HCT116 (cell line): ENCODE results near the gene UGDH. TPM values are rescaled to one million over a fixed set of nuclear protein-coding genes. Genes with fewer than 3 reads are reported as not detected.

Experiments used
- ATAC-seq: fragments of 200-7000 bp; cut with Tn5 transposase; 2 replicates; pipeline ENCODE4 v1.9.1; 2020; ENCODE audit warnings: mild to moderate bottlenecking, moderate library complexity
- BruUV-seq: library from RNA; stranded (reverse); fragments of 400-500 nt; replicated peaks from 2 replicates; lab custom pipeline; 2021; lab: Mats Ljungman, UMichigan
- CTCF ChIA-PET: fragments of 300-600 bp; sonication (Branson Sonifier 250); formaldehyde crosslinking; loops from one replicate; lab custom pipeline; 2021; ENCODE audit warnings: antibody characterized with exemption; lab: Charles Lee
- POLR2A ChIA-PET: fragments of 300-600, 350-600 bp; sonication (Branson Sonifier 250); formaldehyde crosslinking; loops from one replicate; lab custom pipeline; 2021; ENCODE audit warnings: antibody characterized with exemption; lab: Charles Lee
- RAD21 ChIA-PET, 2 experiments: fragments of 300-600 bp; sonication (Branson Sonifier 250); formaldehyde crosslinking; loops; one replicate each; lab custom pipeline; 2023; ENCODE audit warnings: low total read pairs in 2 of 2; ENCODE audit not compliant: uncharacterized antibody in 2 of 2, unreplicated experiment in 2 of 2, low non-redundant PET in 1 of 2; lab: Charles Lee
- DNase-seq: peaks from one replicate; pipeline ENCODE4 v3.0.0-alpha.2; 2010; ENCODE audit warnings: low read depth, low spot score
- H2AFZ ChIP-seq: fragments of 200-600 bp; shearing (Covaris generic), sonication (generic); 2 replicates; pipeline ENCODE4 v1.6.1; 2017; ENCODE audit warnings: low read depth, mixed run types, mixed read lengths, antibody characterized with exemption, low read length; ENCODE audit not compliant: poor library complexity, severe bottlenecking
- H3K27ac ChIP-seq: 2 replicates; pipeline ENCODE4 v1.5.1; 2012; ENCODE audit warnings: low read depth, low read length
- H3K27me3 ChIP-seq: fragments of 200-600 bp; sonication (generic); 2 replicates; pipeline ENCODE4 v1.6.1; 2016; ENCODE audit warnings: mixed run types, low read length, mixed read lengths; ENCODE audit not compliant: insufficient read depth
- H3K36me3 ChIP-seq, 2 experiments: fragments of 200-500 bp in 1 of 2; fragments of 200-600 bp in 1 of 2; sonication (Bioruptor generic) in 1 of 2; sonication (generic) in 1 of 2; 2 replicates each; pipeline versions ENCODE4 v1.5.1 to v1.6.1; 2014 to 2016; ENCODE audit warnings: low read length in 2 of 2, inconsistent platforms in 1 of 2, mixed read lengths in 1 of 2, mixed run types in 1 of 2; ENCODE audit not compliant: insufficient read depth in 2 of 2, control insufficient read depth in 1 of 2
- H3K4me1 ChIP-seq, 2 experiments: fragments of 200-600 bp in 1 of 2; sonication (generic) in 1 of 2; 2 replicates each; pipeline versions ENCODE4 v1.5.1 to v1.6.1; 2012 to 2017; ENCODE audit warnings: low read length in 2 of 2, inconsistent platforms in 1 of 2, mild to moderate bottlenecking in 1 of 2, mixed read lengths in 1 of 2, mixed run types in 1 of 2, moderate library complexity in 1 of 2; ENCODE audit not compliant: insufficient read depth in 2 of 2, control insufficient read depth in 1 of 2
- H3K4me2 ChIP-seq: fragments of 200-600 bp; sonication (generic); 2 replicates; pipeline ENCODE4 v1.6.1; 2017; ENCODE audit warnings: mixed run types, low read length, mixed read lengths
- H3K4me3 ChIP-seq, 2 experiments: fragments of 200-600 bp in 1 of 2; sonication (generic) in 1 of 2; replicated peaks in 1 of 2; 2 replicates each; pipeline ENCODE4 v1.5.1; 2011 to 2016; ENCODE audit warnings: low read length in 2 of 2, control low read depth in 1 of 2, low read depth in 1 of 2, mild to moderate bottlenecking in 1 of 2, mixed read lengths in 1 of 2, mixed run types in 1 of 2
- H3K79me2 ChIP-seq: fragments of 200-600 bp; sonication (generic); 2 replicates; pipeline ENCODE4 v1.6.1; 2017; ENCODE audit warnings: mild to moderate bottlenecking, mixed run types, low read length, moderate library complexity, mixed read lengths; ENCODE audit not compliant: insufficient read depth
- H3K9ac ChIP-seq: fragments of 200-600 bp; sonication (generic); 2 replicates; pipeline ENCODE4 v1.6.1; 2016; ENCODE audit warnings: low read length, mixed read lengths
- H3K9me2 ChIP-seq: fragments of 200-600 bp; sonication (generic), shearing (Covaris generic); 2 replicates; pipeline ENCODE4 v1.6.1; 2017; ENCODE audit warnings: mixed run types, mild to moderate bottlenecking, moderate library complexity; ENCODE audit not compliant: insufficient read depth
- H3K9me3 ChIP-seq, 2 experiments: fragments of 200-500 bp in 1 of 2; fragments of 200-600 bp in 1 of 2; sonication (Bioruptor generic) in 1 of 2; sonication (generic) in 1 of 2; 2 replicates each; pipeline ENCODE4 v1.6.1; 2014 to 2017; ENCODE audit warnings: low read length in 2 of 2, mixed read lengths in 2 of 2, inconsistent platforms in 1 of 2, low read depth in 1 of 2, mild to moderate bottlenecking in 1 of 2, mixed run types in 1 of 2, moderate library complexity in 1 of 2; ENCODE audit not compliant: control insufficient read depth in 1 of 2, insufficient read depth in 1 of 2
- H4K20me1 ChIP-seq: fragments of 200-600 bp; sonication (generic), shearing (Covaris generic); 2 replicates; pipeline ENCODE4 v1.6.1; 2017; ENCODE audit warnings: mixed run types, mild to moderate bottlenecking, moderate library complexity; ENCODE audit not compliant: insufficient read depth
- CEBPB ChIP-seq: IDR thresholded peaks from 2 replicates; pipeline ENCODE4 v1.6.1; 2012; ENCODE audit warnings: low read depth
- EZH2 ChIP-seq: fragments of 200-600 bp; sonication (generic); IDR thresholded peaks from 2 replicates; pipeline ENCODE4 v1.6.1; 2017; ENCODE audit warnings: antibody characterized with exemption, mixed run types
- EZH2phosphoT487 ChIP-seq: fragments of 200-600 bp; IDR thresholded peaks from 2 replicates; pipeline ENCODE4 v1.6.1; 2018; ENCODE audit warnings: antibody characterized with exemption, borderline replicate concordance
- FOSL1 ChIP-seq: IDR thresholded peaks from 2 replicates; pipeline ENCODE4 v1.6.1; 2012; ENCODE audit warnings: low read depth
- RAD21 ChIP-seq: IDR thresholded peaks from 2 replicates; pipeline ENCODE4 v1.6.1; 2012; ENCODE audit warnings: low read depth, mild to moderate bottlenecking
- SP1 ChIP-seq: IDR thresholded peaks from 2 replicates; pipeline ENCODE4 v1.6.1; 2012; ENCODE audit warnings: low read depth
- TCF7L2 ChIP-seq: IDR thresholded peaks from 2 replicates; pipeline ENCODE4 v1.7.0; 2011; ENCODE audit warnings: borderline replicate concordance, inconsistent platforms; ENCODE audit not compliant: insufficient read depth, insufficient read length; ENCODE audit errors: extremely low read depth
- ZFX ChIP-seq: fragments of 450-650 bp; IDR thresholded peaks from 2 replicates; pipeline ENCODE4 v1.6.1; 2017
- intact Hi-C: fragments of 100-400 bp; cut with micrococcal nuclease; formaldehyde crosslinking; loops from 2 replicates; pipeline ENCODE4 v1.10.0; 2022
- total RNA-seq: library from RNA; stranded (reverse); gene quantifications from one replicate; pipeline ENCODE4 v1.2.1, GENCODE V29; 2021; ENCODE audit not compliant: unreplicated experiment
- TF ChIP-seq, protein P1 (sequence below): IDR thresholded peaks from 2 replicates; pipeline ENCODE4 v1.6.1; 2012

UGDH gene
- total RNA-seq, 1 experiment from 2014 or later: 67.9 TPM

DNA sequence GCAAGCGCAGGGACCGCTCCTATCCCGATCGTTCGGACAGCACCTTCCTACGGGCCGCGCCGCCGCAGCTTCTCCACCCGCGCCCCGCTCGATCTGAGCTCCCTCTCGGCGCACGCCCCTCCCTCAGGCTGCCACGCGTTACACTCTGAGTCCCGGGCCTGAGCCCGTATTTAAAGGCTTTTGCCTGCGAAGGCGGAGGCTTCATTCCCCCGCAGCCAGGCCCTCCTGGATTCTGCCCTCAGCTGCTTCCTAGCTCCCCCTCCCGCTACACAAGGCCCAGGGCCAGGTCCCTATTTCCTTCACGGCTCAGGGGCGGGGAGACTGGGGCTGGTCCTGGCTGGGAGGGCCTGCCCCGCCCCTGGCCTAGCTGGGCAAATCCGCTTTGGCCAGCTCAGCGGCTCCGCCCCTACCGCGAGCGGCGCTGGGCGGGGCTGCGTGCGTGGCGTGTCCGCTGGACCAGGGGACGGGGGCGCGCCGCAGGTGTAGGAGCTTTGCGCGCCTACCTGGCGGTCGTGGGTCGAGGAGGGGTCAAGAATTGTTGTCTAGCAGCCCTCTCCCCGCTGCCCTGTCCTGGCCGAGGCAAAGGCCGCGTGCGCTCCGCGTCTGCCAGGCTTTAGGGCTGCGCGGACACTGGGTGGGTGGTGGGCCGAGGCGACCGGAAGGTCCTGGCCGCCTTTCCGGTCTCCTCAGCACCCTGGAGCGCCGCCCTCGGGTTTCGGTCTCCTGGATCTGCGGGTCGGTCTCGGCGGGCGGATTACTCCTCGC, at the start of gene UGDH (continued):
- TF ChIP-seq, protein P1, sequence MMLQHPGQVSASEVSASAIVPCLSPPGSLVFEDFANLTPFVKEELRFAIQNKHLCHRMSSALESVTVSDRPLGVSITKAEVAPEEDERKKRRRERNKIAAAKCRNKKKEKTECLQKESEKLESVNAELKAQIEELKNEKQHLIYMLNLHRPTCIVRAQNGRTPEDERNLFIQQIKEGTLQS: no peak
- TF ChIP-seq SP1 (peak; percentile 91), ZFX (peak; percentile 78), FOSL1 (peak; percentile 72), EZH2phosphoT487 (no peak), CEBPB (no peak), TCF7L2 (no peak), RAD21 (peak; percentile 11; the same call in 1 of the 2 replicates)
- TF ChIP-seq, all 23 proteins: peak for 13

DNA sequence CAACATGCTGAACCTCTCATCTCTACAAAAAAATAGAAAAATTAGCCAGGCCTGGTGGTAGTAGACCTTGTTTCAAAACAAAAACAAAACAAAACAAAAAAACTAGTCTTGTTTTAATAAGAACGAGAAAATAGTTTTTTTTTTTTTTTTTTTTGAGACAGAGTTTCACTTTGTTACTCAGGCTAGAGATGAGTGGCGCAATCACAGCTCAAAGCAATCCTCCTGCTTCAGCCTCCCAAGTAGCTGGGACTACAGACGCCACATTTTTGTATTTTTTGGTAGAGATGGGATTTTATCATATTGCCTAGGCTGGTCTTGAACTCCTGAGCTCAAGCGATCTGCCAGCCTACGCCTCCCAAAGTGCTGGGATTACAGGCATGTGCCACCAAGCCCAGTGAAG, 47.7 kb upstream of the UGDH start:
- CTCF ChIA-PET: no interaction called here
- POLR2A ChIA-PET: interaction anchor here (1.3 kb wide), 1 partner anchor 48 kb away, joined by 3 read pairs; the partner anchor contains the start of gene UGDH

More for the DNA sequence above, 47.7 kb upstream of the UGDH start:
- Histone ChIP-seq H3K4me3 (no peak overlapping the region), H3K4me2 (no peak overlapping the region), H3K9me2 (no peaks in the 10 kb centered on the region), H3K9ac (no peak overlapping the region), H3K4me1 (peaks cover 3 to 4% of the 10 kb centered on the region in 2 experiments; a peak in 1 of 4 replicates), H3K27me3 (no peaks in the 10 kb centered on the region), H3K9me3 (no peaks in the 10 kb centered on the region), H2AFZ (no peak overlapping the region), H4K20me1 (no peaks in the 10 kb centered on the region), H3K79me2 (no peaks in the 10 kb centered on the region), H3K36me3 (no peaks in the 10 kb centered on the region), H3K27ac (no peak overlapping the region)
- no TSS peak for BruUV-seq
- no peak for DNase-seq
- RAD21 ChIA-PET: no interaction called here
- no peak for ATAC-seq
- TF ChIP-seq SP1: no peak
- TF ChIP-seq EZH2: no peak
- TF ChIP-seq, protein P1: no peak
- intact Hi-C loops: no loop called here
